Stimulated activated CD8-positive, alpha-beta memory T cell treated with anti-CD3 and anti-CD28 coated beads, Interleukin-7, amount 100 ng/mL, for 4 hours (primary cell): Measurements from ENCODE around the gene CRYGN.

Experiments
- DNase-seq, 2 donors: peaks; one replicate each; pipeline ENCODE4 v3.0.0-alpha.2; 2020; ENCODE audit warnings: low read depth in 2 of 2

The CRYGN gene

DNA sequence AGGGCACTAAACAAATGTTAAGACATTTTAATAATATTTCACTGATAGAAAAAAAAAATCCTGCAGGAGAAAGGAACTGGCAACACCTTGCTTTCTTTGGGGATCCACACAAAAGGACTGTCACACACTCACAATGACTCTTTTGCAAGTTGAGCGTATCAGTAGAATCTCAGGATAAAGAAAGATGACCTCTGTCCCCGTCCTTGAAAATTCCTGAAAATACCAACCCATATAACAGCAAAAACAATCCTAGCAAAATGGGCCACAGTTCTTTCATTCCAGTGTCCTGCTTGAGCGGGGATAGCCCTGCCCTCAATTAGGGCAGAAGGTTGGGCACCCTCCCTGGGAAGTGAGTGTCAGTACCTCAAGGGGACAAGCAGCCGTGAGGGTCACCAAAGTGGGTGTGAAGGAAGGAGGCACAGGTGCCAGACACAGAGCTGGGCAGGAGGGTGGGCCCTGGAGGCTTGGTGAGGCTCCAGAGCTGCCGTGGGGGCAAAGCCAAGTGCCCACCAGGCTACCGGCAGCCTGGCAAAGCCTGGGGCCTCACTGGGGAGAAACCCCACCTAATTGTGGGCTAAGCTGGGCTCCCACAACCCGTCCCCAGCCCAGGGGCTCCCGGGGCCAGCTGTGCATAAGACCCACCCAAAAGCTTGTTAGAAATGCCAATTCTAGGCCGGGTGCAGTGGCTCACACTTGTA, 32.9 kb downstream of the CRYGN start:
- DNase-seq = no peak

DNA sequence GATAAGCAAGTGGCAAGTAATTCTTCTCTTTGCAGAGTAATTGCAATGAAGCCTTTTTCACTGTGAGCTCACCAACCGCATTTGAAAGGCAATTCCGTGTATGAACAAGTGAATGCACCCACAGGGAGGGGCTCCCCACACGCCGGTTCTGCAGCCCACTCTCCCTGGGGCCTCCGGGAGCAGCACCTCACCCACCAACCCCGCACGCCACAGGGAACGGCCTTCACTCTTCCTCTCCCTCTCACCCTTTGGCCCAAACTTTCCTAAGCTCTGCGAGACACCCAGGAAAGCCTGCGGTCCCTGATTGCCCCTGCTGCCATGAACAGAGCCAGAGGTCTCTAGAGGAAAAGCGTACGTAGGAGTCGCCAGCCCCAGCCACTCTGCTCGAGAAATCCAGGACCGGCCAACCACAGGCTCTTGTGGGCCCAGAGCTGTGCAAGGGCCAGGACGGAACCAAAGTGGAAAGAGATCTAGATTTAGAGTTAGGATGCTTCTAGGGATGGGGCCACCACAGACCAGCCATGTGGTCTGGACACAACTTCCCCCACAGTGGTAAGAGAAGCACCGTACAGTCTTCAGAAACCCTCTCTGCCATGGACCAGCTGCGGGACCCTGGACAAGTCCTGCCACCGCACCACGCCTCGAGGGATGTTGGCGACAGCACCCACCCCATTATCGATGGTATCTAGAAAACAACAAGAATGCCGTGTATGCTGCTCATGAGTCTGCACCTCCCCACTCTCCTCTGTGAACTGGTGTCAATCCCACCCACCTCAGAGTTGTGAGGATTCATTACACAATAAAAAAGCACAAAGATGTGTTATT, 33.7 kb downstream of the CRYGN start:
- DNase-seq = no peak

DNA sequence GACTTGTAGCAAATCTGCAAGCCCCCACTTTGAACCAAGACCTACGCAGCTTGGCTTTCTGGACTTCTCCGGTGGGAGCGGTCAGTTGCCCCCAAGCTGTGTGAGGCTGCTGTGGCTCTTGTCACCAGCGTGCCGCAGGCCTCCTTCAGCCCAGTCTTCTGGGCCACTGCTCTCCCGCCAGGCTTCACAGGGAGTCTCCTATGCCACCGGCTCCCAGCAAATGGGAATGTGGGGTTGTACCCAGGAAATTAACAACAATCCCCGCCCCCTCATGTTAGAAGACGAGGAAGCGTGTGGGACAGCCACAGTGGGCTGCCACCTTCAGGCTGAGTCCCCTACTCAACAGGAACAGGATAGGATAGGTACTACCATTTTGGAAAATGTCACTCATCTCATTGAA, 34.4 kb downstream of the CRYGN start:
- no peak for DNase-seq

DNA sequence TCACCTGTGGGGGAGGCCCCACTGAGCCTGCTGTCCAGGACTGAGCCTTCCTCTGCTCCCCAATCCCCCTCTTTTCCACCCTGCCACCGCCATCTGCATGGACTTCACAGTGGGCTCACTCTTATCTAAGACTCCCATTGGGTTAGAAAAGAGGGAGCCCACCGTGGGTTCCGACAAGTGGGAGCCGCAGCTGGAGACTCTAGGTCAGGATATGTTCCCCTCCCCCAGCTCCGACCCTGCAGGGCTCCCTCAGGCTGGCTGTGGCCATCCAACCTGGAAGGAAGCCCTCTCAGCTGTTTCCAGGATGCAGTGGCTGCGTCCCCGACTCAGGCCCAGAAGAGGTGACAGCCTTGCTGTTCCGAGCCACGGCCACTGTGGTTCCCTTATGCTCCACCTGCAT, 34.9 kb downstream of the CRYGN start:
- DNase-seq = no peak

DNA sequence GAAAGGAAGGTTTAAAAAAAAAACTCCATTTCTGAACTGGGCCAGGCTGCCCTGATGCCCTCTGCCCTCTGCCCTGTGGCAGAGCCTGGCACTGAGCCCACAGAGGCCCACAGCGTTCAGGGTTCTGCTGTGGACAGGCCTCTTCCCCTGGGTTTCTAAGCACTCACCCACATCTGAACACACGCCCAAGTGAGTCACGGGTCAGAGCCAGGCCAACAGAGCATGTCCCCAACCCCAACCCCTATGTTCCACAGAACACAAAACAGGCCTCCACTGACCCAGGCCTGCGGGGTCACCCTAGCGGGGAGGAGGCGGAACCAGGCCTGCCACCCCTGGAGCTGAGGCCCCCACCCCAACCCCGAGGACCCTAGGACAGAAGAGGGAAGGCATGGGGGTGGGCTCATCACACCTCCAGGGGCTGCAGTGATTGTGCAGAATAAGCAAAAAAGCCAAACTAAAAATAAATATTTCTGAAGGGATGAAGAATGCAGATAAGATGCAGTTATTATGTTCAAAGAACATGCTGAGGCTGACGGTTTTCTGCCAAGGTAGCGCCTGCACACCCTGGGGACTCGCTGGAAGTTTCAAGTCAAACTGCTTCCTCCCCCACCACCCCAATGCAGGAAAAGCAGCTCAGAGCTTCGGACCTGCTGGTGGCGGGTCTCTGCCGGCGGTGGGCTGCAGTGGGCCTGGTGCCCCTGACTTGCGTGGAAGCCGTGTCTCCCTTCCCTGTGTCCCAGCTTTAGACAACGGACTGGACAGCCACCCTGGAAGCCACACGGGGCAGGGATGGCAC, 35.5 kb downstream of the CRYGN start:
- no peak for DNase-seq

DNA sequence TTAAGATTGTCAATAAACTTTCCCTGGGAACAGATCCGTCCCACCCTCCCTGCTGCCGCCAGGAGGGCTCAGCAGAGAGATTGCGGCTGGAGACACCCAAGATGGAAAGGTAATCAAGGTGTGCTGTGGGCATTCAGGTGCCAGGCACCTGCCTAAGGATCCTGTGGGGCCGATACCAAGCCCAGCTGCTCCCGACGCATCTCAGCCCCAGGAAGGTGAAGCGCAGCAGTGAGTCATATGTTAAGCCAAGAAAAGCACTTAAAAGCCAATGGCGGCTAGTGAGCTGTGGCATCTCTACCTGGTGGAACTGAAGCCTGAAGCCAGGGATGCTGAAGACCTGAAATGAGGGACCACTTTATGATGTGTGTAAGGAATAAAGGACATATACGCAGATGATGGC, 36.2 kb downstream of the CRYGN start:
- no peak for DNase-seq

DNA sequence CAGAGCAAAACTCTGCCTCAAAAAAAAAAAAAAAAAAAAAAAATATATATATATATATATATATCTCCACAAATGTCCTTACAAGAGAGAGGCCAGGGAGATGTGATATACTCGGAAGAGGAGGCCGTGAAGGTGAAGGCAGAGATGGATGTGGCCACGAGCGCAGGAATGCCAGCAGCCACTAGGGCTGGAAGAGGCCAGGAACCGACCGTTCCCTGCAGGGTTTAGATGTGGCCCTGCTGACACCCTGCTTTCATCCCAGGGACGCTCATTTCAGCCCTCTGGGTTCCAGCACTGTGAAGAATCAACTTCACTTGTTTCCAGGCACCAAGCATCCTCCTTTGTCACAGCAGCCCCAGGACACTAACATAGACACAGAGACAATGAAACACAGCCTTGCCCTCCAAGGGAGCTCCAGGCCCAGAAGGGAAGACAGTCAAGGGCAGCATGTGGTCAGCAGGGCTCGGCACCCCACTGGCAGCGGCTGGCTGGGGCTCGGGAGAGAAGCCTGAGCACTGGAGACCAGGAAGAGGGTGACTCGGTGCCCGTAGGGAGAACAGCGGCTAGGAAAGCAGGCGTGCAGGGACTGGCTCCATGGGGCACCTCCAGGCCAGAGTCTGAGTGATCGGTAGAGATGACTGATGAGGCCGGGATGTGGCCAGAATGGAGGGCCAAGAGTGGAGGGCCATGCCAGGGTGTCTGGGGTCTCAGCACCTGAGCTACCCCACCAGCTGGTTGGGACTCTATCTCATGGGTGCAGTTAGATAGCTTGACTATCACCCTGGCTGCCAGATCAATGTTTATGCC, 37.7 kb downstream of the CRYGN start:
- DNase-seq = no peak

DNA sequence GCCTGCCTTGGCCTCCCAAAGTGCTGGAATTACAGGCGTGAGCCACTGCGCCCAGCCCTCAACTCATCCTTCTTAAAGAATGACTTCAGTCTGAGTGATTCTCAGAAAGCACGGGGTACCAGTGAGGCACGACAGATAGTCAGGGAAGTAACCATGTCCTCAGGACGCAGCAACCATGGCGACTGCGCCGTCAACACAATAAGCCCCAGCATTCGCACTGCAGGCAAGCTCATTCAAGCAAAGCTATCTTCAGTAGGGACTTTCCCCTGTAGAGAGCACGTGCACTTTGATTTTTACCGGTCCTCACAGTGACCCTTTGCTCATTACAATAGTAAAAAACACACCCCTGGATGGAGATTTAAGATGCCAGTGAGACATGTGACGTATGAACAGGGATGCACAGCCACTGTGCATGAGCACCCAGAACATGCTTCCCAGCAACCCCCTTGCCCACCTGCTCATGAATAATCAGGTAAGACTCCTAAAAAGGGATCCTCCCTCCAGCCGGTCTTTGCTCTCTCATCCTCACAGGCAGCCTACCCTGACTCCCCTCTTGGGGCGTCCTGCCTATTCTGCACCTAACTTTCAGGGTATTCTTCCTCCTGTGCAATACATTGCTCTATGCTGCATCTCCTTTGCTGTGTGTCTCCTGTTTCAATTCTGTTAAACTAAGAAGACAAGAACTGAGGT, 39.2 kb downstream of the CRYGN start:
- DNase-seq = no peak

DNA sequence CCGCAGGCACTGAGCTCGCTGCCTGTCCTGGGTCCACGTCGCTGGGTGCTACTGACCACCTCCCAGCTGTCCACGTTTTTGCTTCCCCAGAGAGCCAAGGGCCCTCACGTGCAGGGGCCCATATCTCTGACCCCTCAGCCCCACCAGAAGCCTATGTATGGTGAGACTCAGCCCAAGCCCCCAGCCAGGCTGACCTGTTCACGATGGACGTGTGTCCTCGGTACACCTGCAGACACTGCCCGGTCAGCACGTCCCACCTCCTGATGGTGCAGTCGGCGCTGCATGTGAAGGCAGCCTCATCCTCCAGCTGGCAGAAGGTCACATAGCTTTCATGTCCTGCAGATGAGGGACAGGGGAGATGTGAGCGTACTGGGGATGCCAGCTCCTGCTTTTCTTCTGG, 40.0 kb downstream of the CRYGN start:
- no peak for DNase-seq

DNA sequence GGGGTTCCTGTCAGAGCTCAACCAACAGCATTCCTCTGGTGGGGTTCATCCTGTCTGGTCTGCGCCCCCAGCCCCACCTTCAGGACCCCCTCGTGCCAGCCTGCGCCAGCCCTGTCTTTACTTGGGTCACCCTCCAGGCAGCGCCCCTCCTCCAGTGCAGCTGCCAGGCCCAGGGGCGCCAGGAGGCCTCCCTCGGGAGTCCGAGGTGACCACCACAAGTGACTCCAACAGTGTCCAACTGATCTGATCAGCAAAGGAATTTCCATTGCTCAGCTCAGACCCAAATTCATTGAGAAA, 40.7 kb downstream of the CRYGN start:
- no peak for DNase-seq

DNA sequence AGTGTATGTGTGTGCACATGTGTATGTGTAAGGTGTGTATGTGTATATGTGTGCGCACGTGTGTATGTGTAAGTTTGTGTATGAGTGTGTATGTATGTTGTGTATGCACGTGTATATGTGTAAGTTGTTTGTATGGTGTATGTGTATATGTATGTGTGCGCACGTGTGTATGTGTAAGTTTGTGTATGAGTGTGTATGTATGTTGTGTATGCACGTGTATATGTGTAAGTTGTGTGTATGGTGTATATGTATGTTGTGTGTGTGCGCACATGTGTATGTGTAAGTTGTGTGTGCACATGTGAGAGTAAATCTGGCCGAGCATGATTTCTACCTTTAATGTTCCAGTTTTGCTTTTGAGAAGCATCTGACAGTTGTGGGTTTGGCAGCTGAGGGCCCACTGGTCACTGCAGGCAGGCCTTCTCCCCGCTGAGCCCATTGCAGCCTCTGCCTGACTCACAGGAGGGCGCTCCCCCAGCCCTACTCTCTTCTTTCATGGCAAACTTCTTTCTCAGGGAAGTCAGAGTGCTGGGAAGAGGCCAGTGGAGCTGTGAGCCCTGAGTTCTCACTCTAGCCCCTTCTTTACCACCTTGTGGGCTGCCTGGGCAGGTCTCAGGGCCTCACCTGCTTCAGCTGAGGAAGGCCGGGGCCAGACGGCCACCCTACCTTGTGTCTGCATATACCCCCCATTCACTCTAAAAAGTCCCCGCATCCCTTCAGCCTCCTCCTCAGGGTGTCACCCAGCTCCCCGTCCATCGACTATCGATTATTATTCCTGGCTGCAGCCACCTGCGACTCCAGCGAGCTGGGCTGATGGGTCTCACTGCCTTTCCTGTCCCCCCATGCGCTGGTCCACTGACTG, 41.3 kb downstream of the CRYGN start:
- DNase-seq = no peak

DNA sequence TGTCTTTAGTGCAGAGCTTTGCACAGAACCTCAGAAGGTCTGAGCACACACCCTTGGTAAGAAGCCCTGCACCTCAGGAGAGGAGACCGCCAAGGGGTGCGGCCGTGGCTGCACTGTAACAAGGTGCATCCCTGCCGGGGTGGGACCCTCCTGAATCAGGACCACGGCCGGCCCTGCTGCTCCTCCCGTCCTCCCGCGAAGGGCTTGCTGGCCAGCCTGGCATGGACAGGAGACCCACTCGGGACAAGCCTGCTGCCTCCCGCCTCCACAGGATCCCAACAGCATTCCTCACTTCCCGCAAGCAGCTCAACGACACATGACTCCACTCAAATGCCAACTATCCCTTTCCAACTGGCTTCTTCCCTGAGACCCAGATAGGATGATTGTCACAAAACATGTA, 42.9 kb downstream of the CRYGN start:
- no peak for DNase-seq

DNA sequence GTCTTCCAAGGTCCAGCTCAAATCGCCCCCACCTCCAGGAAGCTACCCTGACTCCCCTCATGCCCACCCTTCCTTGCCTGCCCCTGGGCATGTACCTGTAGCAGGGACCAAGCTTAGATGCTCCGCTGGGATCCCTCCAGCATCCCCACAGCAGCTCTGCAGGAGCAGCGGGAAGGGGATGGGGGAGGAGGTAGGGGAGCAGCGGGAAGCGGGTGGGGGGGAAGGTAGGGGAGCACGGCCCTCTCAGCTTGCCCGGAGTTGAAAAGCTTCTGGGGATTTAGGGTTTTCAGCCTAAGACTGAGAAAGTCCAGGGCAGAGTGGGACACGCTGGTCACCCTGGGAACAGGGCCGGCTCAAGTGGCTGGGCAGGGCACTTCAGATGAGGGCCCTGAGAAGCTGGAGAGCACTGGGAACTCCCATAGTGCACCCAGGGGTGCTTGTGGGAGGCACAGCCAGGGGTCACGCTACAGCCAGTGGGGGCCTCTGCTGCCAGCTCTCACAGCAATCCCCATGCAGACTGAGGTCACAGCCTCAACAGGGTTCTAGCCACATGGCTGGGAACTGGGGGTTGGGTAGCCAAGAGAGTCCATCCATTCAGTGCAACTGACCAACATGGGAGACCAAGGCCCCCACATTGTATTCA, 43.5 kb downstream of the CRYGN start:
- no peak for DNase-seq

DNA sequence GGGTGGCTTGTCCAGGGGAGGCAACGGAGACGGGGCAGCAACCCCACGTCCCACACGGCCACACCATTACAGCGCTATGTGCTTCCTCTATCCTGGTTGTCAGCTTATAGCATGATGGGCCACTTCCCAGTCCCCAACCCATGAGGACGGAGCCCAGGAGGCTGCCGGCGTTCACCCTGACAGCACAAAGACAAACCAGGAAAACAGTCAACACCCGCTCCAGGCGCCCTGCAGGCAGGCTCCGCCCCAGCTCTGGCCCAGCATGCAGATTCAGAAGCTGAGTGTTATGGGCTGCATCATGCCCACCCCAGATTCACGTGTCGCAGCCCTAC, 44.9 kb downstream of the CRYGN start:
- no peak for DNase-seq

DNA sequence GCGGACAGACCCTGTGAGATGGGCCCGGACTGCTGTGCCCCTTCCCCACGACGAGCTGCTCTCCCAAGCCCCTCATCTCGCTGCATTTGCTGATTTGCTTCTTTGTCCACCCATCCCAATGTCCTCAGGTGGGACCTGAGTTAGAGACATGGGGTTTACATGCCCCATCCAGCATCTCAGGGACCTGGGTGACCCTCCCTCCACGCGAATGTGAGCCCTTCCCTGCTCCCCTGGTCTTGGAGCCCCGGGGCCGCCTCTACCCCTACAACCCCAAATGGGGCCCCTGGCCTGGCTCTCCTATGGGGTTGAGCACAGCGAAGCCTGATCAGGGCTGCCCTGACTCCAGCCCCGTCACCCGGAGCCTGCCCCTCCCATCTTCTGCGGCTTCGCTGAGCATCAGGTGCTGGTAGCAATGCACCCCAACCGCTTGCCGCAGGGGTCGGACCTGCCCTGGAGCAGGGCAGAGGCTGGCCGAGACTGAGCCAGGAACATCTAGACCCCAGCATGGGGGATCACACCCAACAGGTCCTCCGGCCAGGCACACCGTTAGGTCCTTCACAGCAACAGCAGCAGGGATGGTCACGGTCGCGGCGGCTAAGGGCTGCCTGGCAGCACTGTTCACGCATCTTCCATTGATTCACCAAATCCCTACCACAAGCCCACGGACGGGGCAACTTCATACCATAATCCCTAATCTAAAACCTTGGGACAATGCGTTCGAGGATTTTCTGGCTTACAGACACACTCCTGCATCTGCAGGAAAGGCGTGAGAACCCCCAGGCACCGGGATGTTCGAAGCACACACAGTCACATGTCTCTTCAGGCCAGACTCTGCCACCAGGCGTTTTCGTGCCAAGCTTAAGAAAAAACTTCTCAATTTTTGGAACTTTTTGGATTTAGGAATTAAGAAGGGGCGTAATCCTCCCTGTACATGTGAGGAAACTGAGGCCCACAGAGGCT, 45.6 kb downstream of the CRYGN start:
- no peak for DNase-seq

DNA sequence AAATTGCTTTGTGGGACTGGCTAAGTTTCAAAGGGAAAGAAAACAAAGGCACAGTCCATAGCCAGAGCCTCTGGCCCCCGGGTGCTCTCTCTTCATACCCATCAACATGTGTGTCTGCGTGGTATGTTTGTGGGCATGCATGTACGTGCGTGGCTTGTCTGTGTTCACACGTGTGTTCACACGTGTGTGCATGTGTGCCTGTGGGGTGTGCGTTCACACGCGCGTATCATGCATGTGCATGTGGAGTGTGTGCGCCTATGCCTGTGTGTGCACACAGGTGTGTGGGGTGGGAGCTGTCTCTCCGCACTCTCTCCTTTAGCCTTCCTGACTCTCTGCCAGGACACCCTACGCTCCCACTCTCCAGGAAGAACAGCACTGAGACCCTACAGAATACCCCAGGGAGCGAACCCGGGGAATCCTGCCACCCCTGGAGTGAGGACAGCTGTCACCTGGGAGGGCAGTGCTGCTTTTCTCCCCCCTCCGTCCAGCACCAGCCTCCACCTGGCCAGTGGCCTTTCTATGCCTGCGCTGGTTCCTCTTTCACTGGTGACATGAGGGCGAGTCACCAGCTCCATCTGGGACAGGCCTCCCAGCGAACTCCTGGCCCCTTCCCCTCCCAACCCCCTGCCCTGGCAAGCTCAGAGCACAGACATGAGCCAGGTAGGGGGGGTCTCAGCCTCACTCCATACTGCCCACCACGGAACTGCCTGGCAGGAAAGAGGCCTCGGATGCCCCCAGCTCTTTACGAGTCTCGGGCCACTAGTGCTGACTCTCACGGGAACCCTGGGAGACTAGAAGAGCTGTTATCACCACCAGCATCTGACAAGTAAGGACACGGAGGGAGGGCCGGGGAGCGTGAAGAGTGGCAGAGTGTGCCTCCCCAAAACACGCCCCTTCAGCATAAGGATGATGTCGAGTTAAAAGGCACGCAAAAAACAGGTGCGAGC, 46.6 kb downstream of the CRYGN start:
- no peak for DNase-seq

DNA sequence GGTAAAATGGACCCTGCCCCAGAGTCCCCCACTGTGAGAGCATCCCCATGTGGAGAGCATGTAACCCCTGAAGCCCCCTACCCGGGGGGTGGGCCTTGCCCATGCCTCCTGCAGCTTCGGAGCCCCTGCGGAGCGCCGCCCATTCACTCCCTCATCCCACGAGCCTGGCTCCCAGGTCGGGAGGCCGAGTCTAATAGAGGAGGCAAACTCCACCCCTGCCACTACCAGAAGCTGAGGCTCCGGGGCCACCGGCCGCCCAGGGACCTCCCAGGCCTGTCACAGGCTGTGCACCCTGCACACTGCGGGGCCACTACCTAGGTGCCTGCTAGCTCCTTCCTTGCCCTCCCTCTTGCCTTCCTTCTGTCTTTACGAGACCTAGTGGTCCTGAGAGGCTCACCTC, 47.5 kb downstream of the CRYGN start:
- DNase-seq = no peak

DNA sequence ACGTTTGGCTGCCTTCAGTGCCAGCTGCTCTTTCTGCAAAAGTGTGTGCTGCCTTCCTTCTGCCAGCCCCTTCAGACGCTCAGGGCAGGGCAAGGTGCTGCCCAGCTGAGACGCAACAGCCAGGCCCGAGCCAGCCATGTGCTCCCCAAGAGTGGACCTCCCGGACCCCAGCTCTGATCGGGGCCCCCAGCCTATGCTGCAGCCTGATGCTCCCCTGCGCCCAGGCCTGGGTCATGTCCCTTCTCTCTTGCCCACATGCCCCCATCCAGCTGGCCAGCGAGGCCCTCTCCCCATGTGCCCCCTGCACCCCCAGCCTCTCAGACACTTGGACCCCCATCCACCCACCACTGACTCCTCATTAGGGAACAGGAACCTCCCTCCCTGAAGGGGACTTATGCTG, 47.9 kb downstream of the CRYGN start:
- no peak for DNase-seq
